GM12874 (cell line): ENCODE measurements around the gene PANK1.

Source experiments
- TF ChIP-seq, protein P1 (sequence below): IDR thresholded peaks from 2 replicates; pipeline ENCODE4 v1.5.1; 2011; ENCODE audit warnings: low read depth, mild to moderate bottlenecking, control low read depth, low read length, moderate library complexity; ENCODE audit not compliant: insufficient read depth

Gene PANK1

DNA sequence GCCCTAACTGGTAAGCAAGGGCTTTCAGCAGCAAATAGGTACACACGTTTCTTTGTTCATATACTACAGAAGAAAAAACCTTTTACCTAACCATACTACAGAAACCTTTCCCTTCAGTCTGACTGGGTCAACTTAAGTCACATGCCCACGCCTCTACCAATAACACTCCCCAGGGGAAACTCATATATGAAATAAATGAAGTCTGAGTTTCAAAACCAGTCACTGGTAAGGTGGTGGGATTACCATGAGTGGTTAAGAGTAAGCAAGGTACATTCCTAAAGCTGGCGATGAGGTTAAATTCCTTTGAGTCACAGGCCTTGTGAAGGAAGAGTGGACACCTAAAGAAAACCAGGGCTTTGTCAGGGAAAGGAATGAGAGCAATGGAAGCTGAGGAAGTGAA, 34.9 kb upstream of the PANK1 start:
- TF ChIP-seq, protein P1, sequence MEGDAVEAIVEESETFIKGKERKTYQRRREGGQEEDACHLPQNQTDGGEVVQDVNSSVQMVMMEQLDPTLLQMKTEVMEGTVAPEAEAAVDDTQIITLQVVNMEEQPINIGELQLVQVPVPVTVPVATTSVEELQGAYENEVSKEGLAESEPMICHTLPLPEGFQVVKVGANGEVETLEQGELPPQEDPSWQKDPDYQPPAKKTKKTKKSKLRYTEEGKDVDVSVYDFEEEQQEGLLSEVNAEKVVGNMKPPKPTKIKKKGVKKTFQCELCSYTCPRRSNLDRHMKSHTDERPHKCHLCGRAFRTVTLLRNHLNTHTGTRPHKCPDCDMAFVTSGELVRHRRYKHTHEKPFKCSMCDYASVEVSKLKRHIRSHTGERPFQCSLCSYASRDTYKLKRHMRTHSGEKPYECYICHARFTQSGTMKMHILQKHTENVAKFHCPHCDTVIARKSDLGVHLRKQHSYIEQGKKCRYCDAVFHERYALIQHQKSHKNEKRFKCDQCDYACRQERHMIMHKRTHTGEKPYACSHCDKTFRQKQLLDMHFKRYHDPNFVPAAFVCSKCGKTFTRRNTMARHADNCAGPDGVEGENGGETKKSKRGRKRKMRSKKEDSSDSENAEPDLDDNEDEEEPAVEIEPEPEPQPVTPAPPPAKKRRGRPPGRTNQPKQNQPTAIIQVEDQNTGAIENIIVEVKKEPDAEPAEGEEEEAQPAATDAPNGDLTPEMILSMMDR, result no peak

GRCh38 chr10:89677341-89677740, 32.3 kb upstream of the PANK1 start:
- TF ChIP-seq, protein P1, result no peak

DNA sequence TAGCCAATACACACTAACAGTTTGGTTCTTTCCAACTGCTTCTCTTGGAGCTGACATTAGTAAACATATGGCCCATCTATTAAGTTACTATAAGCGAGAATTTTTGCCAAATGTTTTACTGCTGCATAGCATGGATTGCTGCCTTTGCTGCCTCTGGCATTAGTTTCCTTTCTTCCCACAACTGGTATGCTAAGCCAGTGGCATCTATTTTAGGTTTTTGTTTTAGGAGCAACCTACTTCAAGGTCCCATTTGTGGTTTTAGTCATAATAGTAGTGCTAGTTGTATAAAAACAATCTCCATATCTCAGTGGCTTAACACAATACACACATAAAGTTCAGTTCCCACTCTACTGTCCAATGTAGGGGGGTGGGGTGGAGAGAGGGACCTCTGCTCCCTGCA, 25.9 kb upstream of the PANK1 start:
- TF ChIP-seq, protein P1, result no peak

DNA sequence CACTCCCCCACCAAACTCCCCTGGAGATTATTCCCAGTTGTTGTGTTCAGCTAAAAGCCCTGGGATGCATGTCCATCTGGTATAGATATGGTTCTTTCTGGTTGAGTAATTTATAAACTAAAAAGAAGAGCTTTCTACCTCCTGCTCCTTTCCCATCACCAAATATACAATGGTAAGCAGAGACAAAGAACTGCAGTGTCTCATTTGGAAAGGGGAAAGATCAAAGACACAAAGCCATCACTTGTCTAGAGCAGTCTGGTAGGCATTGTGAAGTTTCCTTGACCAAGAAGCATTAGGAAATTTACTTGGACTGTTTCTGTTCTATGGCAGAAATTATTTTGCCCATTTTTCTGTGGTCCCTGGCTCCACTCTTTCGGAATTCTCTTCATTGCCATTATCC, 24.9 kb upstream of the PANK1 start:
- TF ChIP-seq, protein P1, result no peak

- TF ChIP-seq, protein P1, result no peak
Observed at GRCh38 chr10:89668386-89669071, 23.5 kb upstream of the PANK1 start.

DNA sequence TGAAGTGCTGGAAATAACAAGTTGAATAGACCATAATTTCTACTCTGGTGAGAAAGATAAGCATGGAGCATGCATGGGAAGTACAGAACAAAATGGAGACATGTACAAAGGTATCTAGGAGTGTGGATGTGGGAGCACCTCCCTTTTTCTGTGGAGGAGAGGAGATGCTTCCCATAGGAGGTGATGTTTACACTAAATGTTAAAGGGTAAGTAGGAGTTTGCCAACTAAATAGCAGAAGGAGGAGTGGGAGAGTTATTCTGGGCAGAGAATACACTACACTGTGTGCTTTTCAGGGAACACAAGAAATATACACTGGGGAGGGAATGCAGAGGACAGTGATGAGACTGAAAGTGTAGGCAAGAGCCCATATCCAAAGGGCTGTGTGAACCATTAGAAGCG, 21.1 kb upstream of the PANK1 start:
- TF ChIP-seq, protein P1, result no peak

- TF ChIP-seq, protein P1, result 0 out of 2 replicates have a peak, but pooled peaks have one; percentile 8
Observed at GRCh38 chr10:89665302-89665701, 20.3 kb upstream of the PANK1 start.
